HCT116 (cell line): ENCODE measurements around the gene ZEB2.

ENCODE experiments used
- CEBPB ChIP-seq: IDR thresholded peaks from 2 replicates; pipeline ENCODE4 v1.6.1; 2012; ENCODE audit warnings: low read depth
- CTCF ChIP-seq, 3 experiments: fragments of 200-600 bp in 1 of 3; sonication (generic) in 1 of 3; IDR thresholded peaks in 2 of 3; conservative IDR thresholded peaks in 1 of 3; 2 replicates each; pipeline ENCODE4 v1.5.1; 2012 to 2017; ENCODE audit warnings: low read depth in 2 of 3, low read length in 2 of 3, antibody characterized with exemption in 1 of 3, borderline replicate concordance in 1 of 3, control low read depth in 1 of 3, mild to moderate bottlenecking in 1 of 3, mixed read lengths in 1 of 3, mixed run types in 1 of 3, moderate library complexity in 1 of 3; ENCODE audit not compliant: insufficient read depth in 1 of 3
- EZH2 ChIP-seq: fragments of 200-600 bp; sonication (generic); IDR thresholded peaks from 2 replicates; pipeline ENCODE4 v1.6.1; 2017; ENCODE audit warnings: antibody characterized with exemption, mixed run types
- EZH2phosphoT487 ChIP-seq: fragments of 200-600 bp; IDR thresholded peaks from 2 replicates; pipeline ENCODE4 v1.6.1; 2018; ENCODE audit warnings: antibody characterized with exemption, borderline replicate concordance
- POLR2A ChIP-seq: IDR thresholded peaks from 2 replicates; pipeline ENCODE4 v1.7.0; 2011; ENCODE audit warnings: borderline replicate concordance; ENCODE audit not compliant: insufficient read depth, insufficient read length; ENCODE audit errors: extremely low read depth
- POLR2AphosphoS5 ChIP-seq: IDR thresholded peaks from 2 replicates; pipeline ENCODE4 v1.6.1; 2011; ENCODE audit warnings: mild to moderate bottlenecking, low read depth, low read length, moderate library complexity

DNA sequence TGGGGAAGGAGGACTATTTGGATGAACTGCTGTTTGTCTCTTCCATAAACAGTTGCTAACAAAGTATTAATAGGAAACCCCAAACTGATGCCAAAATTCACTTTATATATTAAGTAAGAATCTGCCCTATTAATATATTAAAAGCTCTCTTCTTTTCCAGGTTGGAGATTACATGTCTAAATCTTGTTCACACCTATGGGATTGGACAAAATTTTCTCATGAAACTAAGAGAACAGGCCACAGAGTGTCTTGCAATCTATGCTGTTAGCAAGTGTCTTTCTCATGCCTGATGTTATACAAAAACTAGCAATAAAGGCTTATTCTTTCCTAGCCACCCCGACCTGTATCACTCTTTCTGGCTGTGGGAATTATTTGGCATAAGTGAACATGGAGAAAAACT, 18.3 kb downstream of the ZEB2 start:
- TF ChIP-seq CTCF (IDR thresholded peaks at IDR 0.05 in 2 of 3, conservative IDR thresholded peaks at IDR 0.05 in 1 of 3; ENCODE audit: borderline replicate concordance in 1 of 3, insufficient read depth in 1 of 3, low read depth in 2 of 3, low read length in 2 of 3) (no peak), POLR2AphosphoS5 (no peak), EZH2 (no peak), CEBPB (no peak), POLR2A (no peak), EZH2phosphoT487 (no peak)
